ENCODE results near the gene PTOV1.

The PTOV1 gene

DNA sequence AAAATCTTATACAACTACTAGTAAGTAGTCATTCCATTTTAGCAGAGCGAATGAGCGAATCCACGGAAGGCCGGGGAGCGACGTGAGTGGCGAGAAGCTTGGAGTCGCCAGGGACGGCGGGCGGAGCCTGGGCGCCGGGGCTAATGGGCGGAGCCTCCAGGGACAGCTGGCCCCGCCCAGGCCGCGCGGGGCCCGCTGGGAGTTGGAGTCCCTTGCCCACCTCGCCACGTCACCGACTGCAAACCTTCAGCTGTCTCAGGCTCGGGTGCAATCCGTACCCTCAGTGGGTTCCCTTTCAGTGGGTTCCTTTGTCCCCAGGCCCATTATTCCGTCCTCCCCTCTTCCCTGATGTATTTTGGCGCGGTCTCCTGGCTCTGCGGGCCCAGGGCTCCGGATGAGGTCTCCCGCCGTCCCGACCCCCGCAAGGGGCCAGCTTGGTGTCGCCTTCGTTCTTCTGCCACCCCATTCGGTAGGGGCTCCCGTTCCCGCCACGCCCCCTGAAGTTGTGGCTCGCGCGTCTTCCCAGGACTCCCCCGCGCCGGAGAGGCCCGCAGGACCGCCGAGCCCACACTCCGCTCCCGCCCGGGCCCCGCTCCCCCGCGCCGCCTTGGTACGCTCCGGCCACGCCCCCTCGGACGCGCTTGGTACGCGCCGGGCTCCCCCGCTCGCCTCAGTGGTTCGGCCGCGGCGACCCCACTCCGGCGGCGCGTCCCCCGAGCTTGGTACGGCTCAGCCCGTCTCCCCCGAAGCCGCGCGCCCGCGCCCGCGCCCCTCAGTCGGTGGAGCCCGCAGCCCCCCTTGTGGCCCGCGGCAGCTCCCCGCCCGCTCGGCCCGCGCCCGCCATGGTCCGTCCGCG, at the start of gene PTOV1:
Gene PTOV1 (plus strand): TSS at position 673 of the 856 bp plus-strand sequence.
- Mint-ChIP-seq H3K36me3 (ENCODE audit: low read depth) (peaks cover 48% of the 10 kb centered on the region), H3K27ac (peak within 1 kb of the TSS; percentile 99), H3K9me3 (peaks cover 26% of the 10 kb centered on the region)

DNA sequence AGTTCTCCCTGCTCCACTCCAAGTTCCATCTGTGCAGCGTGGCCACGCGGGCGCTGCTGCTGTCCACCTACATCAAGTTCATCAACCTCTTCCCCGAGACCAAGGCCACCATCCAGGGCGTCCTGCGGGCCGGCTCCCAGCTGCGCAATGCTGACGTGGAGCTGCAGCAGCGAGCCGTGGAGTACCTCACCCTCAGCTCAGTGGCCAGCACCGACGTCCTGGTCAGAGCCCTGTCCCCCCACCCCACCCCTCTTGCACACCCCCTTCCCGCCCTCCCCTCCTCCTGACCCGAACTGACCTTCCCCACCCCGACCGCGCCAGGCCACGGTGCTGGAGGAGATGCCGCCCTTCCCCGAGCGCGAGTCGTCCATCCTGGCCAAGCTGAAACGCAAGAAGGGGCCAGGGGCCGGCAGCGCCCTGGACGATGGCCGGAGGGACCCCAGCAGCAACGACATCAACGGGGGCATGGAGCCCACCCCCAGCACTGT, 49.5 kb upstream of the PTOV1 start:
- Mint-ChIP-seq H3K4me3 (peak overlapping the region; percentile 34), H3K36me3 (ENCODE audit: low read depth) (peaks cover 43% of the 10 kb centered on the region), H3K27me3 (ENCODE audit: low read depth, poor library complexity) (peaks cover 6% of the 10 kb centered on the region), H3K4me1 (peaks cover 28% of the 10 kb centered on the region), H3K9me3 (no peaks in the 10 kb centered on the region), H3K27ac (no peak overlapping the region)
- DNase-seq, result no peak
- TF ChIP-seq CTCF (IDR thresholded peaks at IDR 0.05), result no peak

More for the DNA sequence above, at the start of gene PTOV1:
- H3K27me3 Mint-ChIP-seq (ENCODE audit: low read depth, poor library complexity), result peaks cover 2% of the 10 kb centered on the region
- TF ChIP-seq CTCF (IDR thresholded peaks at IDR 0.05), result no peak
- peaks cover 29% of the 10 kb centered on the region for H3K4me1 Mint-ChIP-seq
- H3K4me3 Mint-ChIP-seq, result peak within 1 kb of the TSS; percentile 93
- peak; percentile 96 for DNase-seq

DNA sequence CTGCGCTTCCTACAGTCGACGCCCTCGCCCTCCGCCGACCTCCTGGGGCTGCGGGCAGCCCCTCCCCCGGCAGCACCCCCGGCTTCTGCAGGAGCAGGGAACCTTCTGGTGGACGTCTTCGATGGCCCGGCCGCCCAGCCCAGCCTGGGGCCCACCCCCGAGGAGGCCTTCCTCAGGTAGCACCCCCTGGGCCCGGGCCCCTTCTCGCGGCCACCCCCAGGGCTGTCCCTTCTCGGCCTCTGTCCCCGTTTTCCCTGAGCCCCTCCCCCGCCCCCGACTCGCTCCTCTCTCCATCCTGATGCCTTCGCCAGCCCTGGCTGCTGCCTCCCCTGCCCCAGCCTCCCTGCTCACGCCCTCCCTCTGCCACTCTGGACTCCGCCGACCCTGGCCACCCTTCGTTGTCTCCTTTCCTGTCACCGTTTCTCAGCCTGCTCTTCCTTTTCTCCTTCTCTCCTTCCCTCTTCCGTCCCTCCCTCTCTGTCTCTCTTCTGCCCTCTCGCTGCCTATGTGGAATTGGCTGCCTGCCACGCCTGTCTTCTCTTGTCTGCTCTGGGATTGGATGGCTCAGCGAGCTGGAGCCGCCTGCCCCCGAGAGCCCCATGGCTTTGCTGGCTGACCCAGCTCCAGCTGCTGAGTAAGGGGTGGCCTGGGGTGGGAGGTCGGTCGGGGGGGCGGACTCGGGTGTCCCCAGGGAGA, 48.8 kb upstream of the PTOV1 start:
- DNase-seq, result peak; percentile 80
- peaks cover 6% of the 10 kb centered on the region for H3K27me3 Mint-ChIP-seq (ENCODE audit: low read depth, poor library complexity)
- no peaks in the 10 kb centered on the region for H3K9me3 Mint-ChIP-seq
- peaks cover 40% of the 10 kb centered on the region for H3K36me3 Mint-ChIP-seq (ENCODE audit: low read depth)
- H3K4me3 Mint-ChIP-seq, result peak overlapping the region; percentile 81
- H3K4me1 Mint-ChIP-seq, result peaks cover 29% of the 10 kb centered on the region
- peak overlapping the region; percentile 58 for H3K27ac Mint-ChIP-seq
- TF ChIP-seq CTCF (IDR thresholded peaks at IDR 0.05), result no peak

DNA sequence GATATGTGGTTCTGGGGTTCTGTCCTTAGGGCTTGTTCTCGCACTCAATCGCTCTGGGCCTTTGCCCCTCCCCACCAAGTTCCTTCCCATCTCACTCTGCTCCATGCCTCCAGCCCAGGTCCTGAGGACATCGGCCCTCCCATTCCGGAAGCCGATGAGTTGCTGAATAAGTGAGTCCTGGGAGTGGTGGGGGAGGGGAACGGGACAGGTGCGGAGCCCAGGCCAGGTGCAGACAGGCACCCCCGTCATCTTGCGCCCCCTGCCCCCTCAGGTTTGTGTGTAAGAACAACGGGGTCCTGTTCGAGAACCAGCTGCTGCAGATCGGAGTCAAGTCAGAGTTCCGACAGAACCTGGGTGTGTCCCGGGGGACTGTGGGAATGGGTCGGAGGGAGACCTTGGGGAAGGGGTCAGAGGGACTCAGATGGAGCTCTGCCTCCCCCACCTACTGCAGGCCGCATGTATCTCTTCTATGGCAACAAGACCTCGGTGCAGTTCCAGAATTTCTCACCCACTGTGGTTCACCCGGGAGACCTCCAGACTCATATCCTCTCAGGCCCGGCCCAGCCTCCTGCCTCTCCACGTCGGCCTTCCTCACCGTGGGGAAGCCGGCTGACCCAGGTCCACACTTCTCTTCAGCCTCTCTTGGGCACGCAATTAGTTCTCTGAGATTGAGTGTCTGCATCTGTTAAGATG, 48.0 kb upstream of the PTOV1 start:
- TF ChIP-seq CTCF (IDR thresholded peaks at IDR 0.05), result no peak
- DNase-seq, result no peak
- H3K4me3 Mint-ChIP-seq, result peak overlapping the region; percentile 81
- peaks cover 6% of the 10 kb centered on the region for H3K27me3 Mint-ChIP-seq (ENCODE audit: low read depth, poor library complexity)
- H3K27ac Mint-ChIP-seq, result peak overlapping the region; percentile 44
- peaks cover 32% of the 10 kb centered on the region for H3K4me1 Mint-ChIP-seq
- H3K36me3 Mint-ChIP-seq (ENCODE audit: low read depth), result peaks cover 32% of the 10 kb centered on the region
- no peaks in the 10 kb centered on the region for H3K9me3 Mint-ChIP-seq

DNA sequence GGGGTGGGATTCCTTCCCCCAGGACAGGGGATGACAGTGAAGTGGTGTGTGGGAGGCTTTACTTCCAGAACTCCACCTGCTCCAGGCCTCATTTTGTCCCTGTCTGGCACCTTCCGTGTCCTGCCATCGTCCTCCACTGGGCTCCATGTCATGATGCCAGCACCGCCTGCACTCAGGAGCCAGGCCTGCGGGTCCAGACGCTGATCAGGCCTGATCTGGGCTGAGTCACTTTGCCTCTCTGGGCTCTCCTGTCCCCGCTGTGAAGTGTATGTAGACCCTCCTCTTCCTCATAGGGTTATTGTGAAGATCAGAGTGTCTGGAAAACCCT, 47.5 kb upstream of the PTOV1 start:
- peaks cover 37% of the 10 kb centered on the region for H3K4me1 Mint-ChIP-seq
- H3K4me3 Mint-ChIP-seq, result no peak overlapping the region
- TF ChIP-seq CTCF (IDR thresholded peaks at IDR 0.05), result no peak
- H3K9me3 Mint-ChIP-seq, result no peaks in the 10 kb centered on the region
- peaks cover 6% of the 10 kb centered on the region for H3K27me3 Mint-ChIP-seq (ENCODE audit: low read depth, poor library complexity)
- H3K27ac Mint-ChIP-seq, result peak overlapping the region; percentile 44
- DNase-seq, result no peak
- peaks cover 30% of the 10 kb centered on the region for H3K36me3 Mint-ChIP-seq (ENCODE audit: low read depth)

All from nephron progenitor cell (in vitro differentiated cells).